ENCODE results near the gene PARP16.

- no peak for TF ChIP-seq POLR2A (IDR thresholded peaks at IDR 0.05; ENCODE audit: low read length)
- TF ChIP-seq POLR2AphosphoS2 (conservative IDR thresholded peaks at IDR 0.05; ENCODE audit: low read length): no peak
- TF ChIP-seq CTCF (IDR thresholded peaks at IDR 0.05): no peak
- no peak for TF ChIP-seq ZC3H11A (IDR thresholded peaks at IDR 0.05)
- no peak for TF ChIP-seq JUN (IDR thresholded peaks at IDR 0.05)
- no peak for TF ChIP-seq CEBPB (IDR thresholded peaks at IDR 0.05)
- TF ChIP-seq NR3C1 (IDR thresholded peaks at IDR 0.05): no peak
- TF ChIP-seq RAD21 (conservative IDR thresholded peaks at IDR 0.05 in 1 of 2, IDR thresholded peaks at IDR 0.05 in 1 of 2): no peak
- no peak for TF ChIP-seq SREBF2 (IDR thresholded peaks at IDR 0.05)
- no peak for TF ChIP-seq E2F6 (IDR thresholded peaks at IDR 0.05; ENCODE audit: borderline replicate concordance, low read depth)
Measured at GRCh38 chr15:65310431-65311137, 23.9 kb upstream of the PARP16 start.
